Caki2 (cell line): ENCODE results near the gene GHITM. TPM values are rescaled to one million over a fixed set of nuclear protein-coding genes. Genes with fewer than 3 reads are reported as not detected.
"Not testable (repeated sequence)": the region's sequence is repeated elsewhere in the genome, so short reads cannot be mapped to it uniquely, and the experiment has no call there.

Source experiments
- DNase-seq: peaks from one replicate; pipeline ENCODE4 v3.0.0-alpha.2; 2015; ENCODE audit warnings: low read depth
- in situ Hi-C: cut with HindIII; loops from 2 replicates; pipeline ENCODE4 v1.10.0; 2016; ENCODE audit warnings: low sequenced_read_pairs, low pct_unique_long_range_greater_than_20kb, mixed read lengths
- total RNA-seq: library from RNA; depleted of rRNA; stranded (reverse); fragments of >200 nt; shearing (Covaris generic); gene quantifications from 2 replicates; pipeline ENCODE4 v1.2.3, GENCODE V29; 2014; ENCODE audit warnings: low replicate concordance; rRNA removed

Gene GHITM
- total RNA-seq = 204 and 205 TPM in 2 replicates

GRCh38 chr10:84139126-84140035 lies at the start of gene GHITM:
Gene GHITM, plus strand, starts transcription at chr10:84139509. Its CDS starts 1,992 bp downstream, at chr10:84141501.
- in situ Hi-C loops = no loop called here
- peak; percentile 95 for DNase-seq

- in situ Hi-C loops = no loop called here
- no peak for DNase-seq
These were observed 43.4 kb upstream of the GHITM start for GRCh38 chr10:84095811-84096497.

DNA sequence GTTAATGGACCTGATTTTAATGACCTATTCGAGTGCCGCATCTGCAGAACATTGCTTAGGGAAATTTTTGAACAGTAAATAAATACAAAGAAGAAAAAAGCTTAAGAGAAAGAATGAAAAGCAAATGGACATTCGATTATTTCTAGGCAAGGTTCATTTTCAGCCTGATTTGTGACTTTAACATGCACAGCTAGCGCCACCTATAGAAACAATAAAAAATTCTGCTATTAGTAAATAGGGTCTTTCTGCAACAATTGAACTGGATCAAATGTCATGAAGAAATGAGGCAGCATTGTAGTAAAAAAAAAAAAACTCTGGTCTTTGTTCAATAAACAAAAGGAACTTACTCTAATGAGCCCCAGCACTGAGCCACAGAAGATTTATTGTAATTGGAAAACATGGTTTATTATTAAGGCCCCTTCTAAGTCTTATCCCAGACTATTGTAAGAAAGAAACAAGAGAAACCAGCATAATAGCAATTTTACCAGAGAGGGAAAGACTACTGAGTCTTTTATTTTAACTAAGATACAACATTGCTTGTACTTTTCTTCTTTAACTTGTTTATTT lies 41.4 kb upstream of the GHITM start:
- in situ Hi-C loops = no loop called here
- no peak for DNase-seq

DNA sequence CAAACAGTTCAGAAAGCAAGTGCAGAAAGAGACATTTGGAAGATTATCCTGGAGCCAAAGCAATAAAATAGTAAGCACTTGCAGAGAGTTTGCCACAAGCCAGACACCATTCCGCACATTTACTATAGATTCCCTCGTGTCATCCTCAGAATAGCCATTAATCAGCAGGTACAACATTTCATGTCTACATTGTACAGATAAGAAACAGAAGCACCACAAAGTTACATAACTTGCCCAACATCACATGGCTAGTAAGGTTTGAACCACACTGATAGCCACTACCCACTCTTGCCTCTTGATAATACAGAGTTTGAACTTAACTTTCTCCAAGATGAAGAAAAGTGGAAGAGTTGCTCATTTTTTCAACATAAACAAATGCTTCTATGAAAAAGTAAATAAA lies 40.6 kb upstream of the GHITM start:
- in situ Hi-C loops = no loop called here
- no peak for DNase-seq

GRCh38 chr10:84101042-84101441 lies 38.3 kb upstream of the GHITM start:
- in situ Hi-C loops = no loop called here
- no peak for DNase-seq

- DNase-seq = no peak
- in situ Hi-C loops = no loop called here
These were observed 30.5 kb upstream of the GHITM start for GRCh38 chr10:84108797-84109196.

DNA sequence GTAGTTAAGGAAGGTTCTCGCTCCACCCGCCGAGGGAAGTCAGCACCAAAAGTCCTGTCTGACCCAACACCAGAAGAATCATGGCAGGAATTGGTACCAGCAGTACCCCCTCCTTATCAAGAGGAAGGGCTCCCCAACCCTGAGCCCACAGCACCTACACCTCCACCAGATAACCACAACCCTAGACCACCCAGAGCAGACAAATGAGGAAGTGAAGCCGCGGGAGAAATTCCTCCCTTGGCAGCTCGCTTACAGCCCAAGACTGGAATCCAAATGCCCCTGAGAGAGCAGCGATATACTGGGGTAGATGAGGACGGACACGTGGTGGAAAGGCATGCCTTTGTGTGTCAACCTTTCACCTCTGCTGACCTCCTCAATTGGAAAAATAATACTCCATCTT lies 29.5 kb upstream of the GHITM start:
- in situ Hi-C loops, DNase-seq: not testable (repeated sequence)

- in situ Hi-C loops, DNase-seq: not testable (repeated sequence)
These were observed 25.8 kb upstream of the GHITM start for GRCh38 chr10:84113468-84113867.

DNA sequence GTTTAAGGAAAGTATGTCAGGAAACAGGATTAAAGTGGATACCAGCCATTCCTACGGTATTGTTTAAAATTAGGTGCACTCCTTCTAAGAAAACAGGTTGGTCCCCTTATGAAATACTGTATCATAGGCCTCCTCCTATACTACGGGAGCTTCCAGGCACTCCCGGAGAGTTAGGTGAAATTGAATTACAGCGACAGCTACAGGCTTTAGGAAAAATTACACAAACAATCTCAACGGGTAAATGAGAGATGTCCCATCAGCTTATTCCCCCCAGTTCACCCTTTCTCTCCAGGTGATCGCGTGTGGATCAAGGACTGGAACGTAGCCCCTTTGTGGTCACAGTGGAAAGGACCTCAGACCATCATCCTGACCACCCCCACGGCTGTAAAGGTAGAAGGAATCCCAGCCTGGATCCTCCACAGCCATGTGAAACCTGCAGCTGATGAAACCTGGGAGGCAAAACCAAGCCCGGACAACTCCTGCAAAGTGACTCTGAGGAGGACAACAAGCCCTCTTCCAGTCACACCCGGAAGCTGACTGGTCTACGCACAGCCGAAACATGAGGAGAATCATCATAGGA lies 25.1 kb upstream of the GHITM start:
- DNase-seq = no peak

GRCh38 chr10:84117204-84117603 lies 22.1 kb upstream of the GHITM start:
- DNase-seq, in situ Hi-C loops: not testable (repeated sequence)

More for the DNA sequence above, 25.1 kb upstream of the GHITM start:
- in situ Hi-C loops = no loop called here

- peak; percentile 7 for DNase-seq
- in situ Hi-C loops = no loop called here
These were observed 21.5 kb upstream of the GHITM start for GRCh38 chr10:84117686-84118394.

DNA sequence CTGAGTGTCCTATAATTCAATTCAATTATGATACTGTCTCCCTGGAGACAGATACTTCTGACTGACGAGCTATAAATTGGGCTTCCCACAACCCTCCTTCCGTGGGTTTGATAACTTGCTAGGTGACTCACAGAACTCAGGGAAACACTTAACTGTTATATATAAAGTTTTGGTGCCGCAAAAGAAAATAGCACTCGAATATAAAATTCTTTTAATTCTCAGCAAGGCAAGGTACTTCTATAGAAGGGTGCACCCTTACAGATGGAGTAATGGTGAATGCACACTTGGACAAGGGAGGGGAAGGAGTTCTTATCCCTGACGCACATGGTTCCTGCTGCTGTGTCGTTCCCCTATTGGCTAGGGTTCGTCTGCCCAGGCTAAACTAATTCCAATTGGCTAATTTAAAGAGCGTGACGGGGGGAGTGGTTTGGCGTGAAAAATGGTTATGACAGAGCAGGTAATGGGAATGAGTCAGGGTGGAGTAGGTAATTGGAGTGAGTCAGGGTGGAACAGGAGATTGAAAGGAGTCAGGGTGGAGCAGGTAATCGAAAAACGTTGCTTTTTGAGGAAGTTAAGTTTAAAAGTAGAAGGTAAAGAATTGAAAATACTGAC lies 20.8 kb upstream of the GHITM start:
- in situ Hi-C loops = no loop called here
- DNase-seq = peak; percentile 31

DNA sequence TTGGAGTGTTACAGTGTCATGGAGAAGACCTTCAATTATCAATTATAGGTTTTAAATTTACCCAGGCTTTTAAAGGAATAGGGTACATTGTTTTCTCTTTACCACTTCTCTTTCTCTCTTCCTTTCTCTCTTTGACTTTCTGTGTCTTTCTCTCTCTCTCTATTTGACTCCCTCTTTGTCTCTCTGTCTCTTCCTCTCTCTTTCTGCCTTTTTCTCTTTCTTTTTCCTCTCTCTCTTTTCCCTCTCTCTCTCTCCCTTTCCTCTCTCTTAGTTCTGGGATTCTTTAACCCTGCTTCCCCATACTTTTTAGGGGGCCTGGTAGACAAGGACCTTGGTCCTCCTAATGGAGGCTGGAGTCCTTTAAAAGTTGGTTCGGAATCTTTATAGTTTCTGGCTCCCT lies 15.9 kb upstream of the GHITM start:
- no peak for DNase-seq
- in situ Hi-C loops = no loop called here

GRCh38 chr10:84125910-84126784 lies 13.2 kb upstream of the GHITM start:
- in situ Hi-C loops = not testable (repeated sequence)

GRCh38 chr10:84126785-84127167 lies 12.5 kb upstream of the GHITM start:
- DNase-seq = no peak
- in situ Hi-C loops = no loop called here

More at GRCh38 chr10:84125910-84126784, 13.2 kb upstream of the GHITM start:
- DNase-seq = not testable (repeated sequence)

GRCh38 chr10:84135836-84136235 lies 3.5 kb upstream of the GHITM start:
- DNase-seq = peak; percentile 48

DNA sequence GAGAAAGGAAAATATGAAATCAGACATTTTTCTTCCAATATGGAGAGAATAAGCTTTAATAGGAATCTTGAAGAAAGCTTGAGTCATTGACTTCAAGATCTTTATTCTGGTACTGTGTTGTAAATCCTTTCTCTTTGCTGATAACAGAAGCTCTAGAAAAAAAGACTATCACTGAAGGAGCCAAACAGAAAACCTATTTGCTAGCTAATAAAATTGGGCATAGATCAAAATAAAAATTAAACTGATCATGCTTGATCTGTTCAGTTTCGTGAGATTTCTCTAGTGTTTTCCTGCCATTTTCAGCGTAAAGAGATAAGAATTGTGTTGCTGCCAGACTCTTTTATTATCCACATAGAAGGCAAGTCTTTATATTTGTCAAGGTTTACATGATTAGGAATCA lies 1.5 kb upstream of the GHITM start:
- no peak for DNase-seq
- in situ Hi-C loops = no loop called here

More at GRCh38 chr10:84135836-84136235, 3.5 kb upstream of the GHITM start:
- in situ Hi-C loops = no loop called here
